ENCODE data around the gene C16orf78. TPM values are rescaled to one million over a fixed set of nuclear protein-coding genes. Genes with fewer than 3 reads are reported as not detected.

Gene C16orf78
- total and polyA plus RNA-seq, 2 experiments from 2014 or later = not detected

GRCh38 chr16:49414671-49415070 lies 41.1 kb downstream of the C16orf78 start:
- H3K36me3 ChIP-seq (replicated peaks; ENCODE audit: insufficient read depth, low read depth) = no peaks in the 10 kb centered on the region
- no peak overlapping the region for H3K27ac ChIP-seq
- no peaks in the 10 kb centered on the region for H3K27me3 ChIP-seq
- H3K79me2 ChIP-seq = no peaks in the 10 kb centered on the region
- no peak overlapping the region for H3K4me2 ChIP-seq
- no peak for DNase-seq (ENCODE audit: low spot score)
- 92% methylated on average over 15 of the region's 15 CpGs for WGBS (ENCODE audit: low lambda C conversion rate, missing lambda C conversion rate)
- H2AFZ ChIP-seq = no peak overlapping the region
- H4K20me1 ChIP-seq (ENCODE audit: insufficient read depth, poor library complexity, severe bottlenecking) = no peaks in the 10 kb centered on the region
- no peaks in the 10 kb centered on the region for H3K4me1 ChIP-seq (ENCODE audit: insufficient read depth)
- H3K9me2 ChIP-seq (replicated peaks; ENCODE audit: insufficient read depth) = no peaks in the 10 kb centered on the region
- no peaks in the 10 kb centered on the region for H3K9me3 ChIP-seq (ENCODE audit: low read depth)
- no peak overlapping the region for H3K4me3 ChIP-seq
- TF ChIP-seq, protein P1, sequence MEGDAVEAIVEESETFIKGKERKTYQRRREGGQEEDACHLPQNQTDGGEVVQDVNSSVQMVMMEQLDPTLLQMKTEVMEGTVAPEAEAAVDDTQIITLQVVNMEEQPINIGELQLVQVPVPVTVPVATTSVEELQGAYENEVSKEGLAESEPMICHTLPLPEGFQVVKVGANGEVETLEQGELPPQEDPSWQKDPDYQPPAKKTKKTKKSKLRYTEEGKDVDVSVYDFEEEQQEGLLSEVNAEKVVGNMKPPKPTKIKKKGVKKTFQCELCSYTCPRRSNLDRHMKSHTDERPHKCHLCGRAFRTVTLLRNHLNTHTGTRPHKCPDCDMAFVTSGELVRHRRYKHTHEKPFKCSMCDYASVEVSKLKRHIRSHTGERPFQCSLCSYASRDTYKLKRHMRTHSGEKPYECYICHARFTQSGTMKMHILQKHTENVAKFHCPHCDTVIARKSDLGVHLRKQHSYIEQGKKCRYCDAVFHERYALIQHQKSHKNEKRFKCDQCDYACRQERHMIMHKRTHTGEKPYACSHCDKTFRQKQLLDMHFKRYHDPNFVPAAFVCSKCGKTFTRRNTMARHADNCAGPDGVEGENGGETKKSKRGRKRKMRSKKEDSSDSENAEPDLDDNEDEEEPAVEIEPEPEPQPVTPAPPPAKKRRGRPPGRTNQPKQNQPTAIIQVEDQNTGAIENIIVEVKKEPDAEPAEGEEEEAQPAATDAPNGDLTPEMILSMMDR (IDR thresholded peaks at IDR 0.05; ENCODE audit: poor library complexity) = no peak
- TF ChIP-seq EZH2phosphoT487 (IDR thresholded peaks at IDR 0.05; ENCODE audit: low read depth, severe bottlenecking, unreplicated experiment) (no peak), EZH2 (IDR thresholded peaks at IDR 0.05; ENCODE audit: borderline replicate concordance) (no peak)

- Histone ChIP-seq H3K79me2 (no peaks in the 10 kb centered on the region), H3K4me1 (ENCODE audit: insufficient read depth) (no peaks in the 10 kb centered on the region), H3K4me2 (no peak overlapping the region), H2AFZ (no peak overlapping the region), H4K20me1 (ENCODE audit: insufficient read depth, poor library complexity, severe bottlenecking) (no peaks in the 10 kb centered on the region), H3K9me2 (replicated peaks; ENCODE audit: insufficient read depth) (no peaks in the 10 kb centered on the region), H3K27me3 (no peaks in the 10 kb centered on the region), H3K36me3 (replicated peaks; ENCODE audit: insufficient read depth, low read depth) (no peaks in the 10 kb centered on the region), H3K27ac (no peak overlapping the region), H3K4me3 (no peak overlapping the region), H3K9me3 (ENCODE audit: low read depth) (no peaks in the 10 kb centered on the region)
- 83% methylated on average over 10 of the region's 10 CpGs for WGBS (ENCODE audit: low lambda C conversion rate, missing lambda C conversion rate)
- TF ChIP-seq, protein P1 (IDR thresholded peaks at IDR 0.05; ENCODE audit: poor library complexity) = no peak
- no peak for TF ChIP-seq EZH2phosphoT487 (IDR thresholded peaks at IDR 0.05; ENCODE audit: low read depth, severe bottlenecking, unreplicated experiment)
- no peak for TF ChIP-seq EZH2 (IDR thresholded peaks at IDR 0.05; ENCODE audit: borderline replicate concordance)
- DNase-seq (ENCODE audit: low spot score) = no peak
These were observed 41.5 kb downstream of the C16orf78 start for GRCh38 chr16:49415083-49415482.

DNA sequence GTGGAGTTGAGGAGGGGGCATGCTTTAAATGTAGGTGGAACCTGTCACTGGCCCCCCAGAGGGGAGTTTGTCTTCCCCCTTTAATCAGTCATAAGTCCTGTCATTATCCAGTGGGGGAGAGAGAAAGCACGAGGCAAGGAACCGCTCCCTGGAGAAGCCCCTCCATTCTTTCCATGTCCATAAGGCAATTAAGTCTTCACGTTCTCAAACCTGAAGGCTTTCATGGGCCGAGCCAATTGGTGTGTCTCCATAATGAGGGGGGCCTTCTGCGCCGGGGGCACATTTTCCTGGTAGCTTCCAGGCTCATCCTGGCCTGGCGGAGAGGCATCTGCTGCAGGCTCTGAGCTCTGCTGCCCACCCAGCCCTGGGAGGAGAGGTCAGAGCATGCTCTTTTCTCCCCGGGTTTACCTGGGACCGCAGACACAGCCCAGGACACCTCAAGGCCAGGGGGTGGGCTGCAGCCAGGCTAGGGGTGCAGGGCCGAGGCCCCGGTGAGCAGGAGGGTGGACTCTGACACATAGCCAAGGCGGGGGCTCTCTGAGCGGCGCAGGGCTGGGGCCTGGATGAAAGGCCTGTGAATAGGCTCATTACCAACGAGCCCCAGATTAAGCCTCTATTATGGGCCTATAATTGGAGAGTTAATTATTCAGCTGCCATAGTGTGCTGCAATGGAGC lies 42.5 kb downstream of the C16orf78 start:
- TF ChIP-seq, protein P1 (IDR thresholded peaks at IDR 0.05; ENCODE audit: poor library complexity) = no peak
- TF ChIP-seq EZH2phosphoT487 (IDR thresholded peaks at IDR 0.05; ENCODE audit: low read depth, severe bottlenecking, unreplicated experiment) (no peak), EZH2 (IDR thresholded peaks at IDR 0.05; ENCODE audit: borderline replicate concordance) (no peak)
- Histone ChIP-seq H3K27ac (no peak overlapping the region), H3K36me3 (replicated peaks; ENCODE audit: insufficient read depth, low read depth) (no peaks in the 10 kb centered on the region), H3K9me3 (ENCODE audit: low read depth) (no peaks in the 10 kb centered on the region), H3K4me3 (no peak overlapping the region), H3K4me2 (no peak overlapping the region), H3K9me2 (replicated peaks; ENCODE audit: insufficient read depth) (no peaks in the 10 kb centered on the region), H3K4me1 (ENCODE audit: insufficient read depth) (no peaks in the 10 kb centered on the region), H3K79me2 (no peaks in the 10 kb centered on the region), H4K20me1 (ENCODE audit: insufficient read depth, poor library complexity, severe bottlenecking) (no peaks in the 10 kb centered on the region), H3K27me3 (no peaks in the 10 kb centered on the region), H2AFZ (no peak overlapping the region)
- WGBS (ENCODE audit: low lambda C conversion rate, missing lambda C conversion rate) = 93% methylated on average over 15 of the region's 15 CpGs
- no peak for DNase-seq (ENCODE audit: low spot score)
